HEK293T (cell line): Measurements from ENCODE around the gene FAAP20.

Experiments
- CTCF ChIA-PET: fragments of 350-600 bp; formaldehyde crosslinking; extraction: SDS; loops from one replicate; lab custom pipeline; 2021; ENCODE audit warnings: antibody characterized with exemption, inconsistent platforms; lab: Yijun Ruan, JAX
- POLR2A ChIA-PET: fragments of 350-600 bp; formaldehyde crosslinking; extraction: SDS; loops from one replicate; lab custom pipeline; 2020; ENCODE audit warnings: antibody characterized with exemption, inconsistent platforms; lab: Yijun Ruan, JAX
- DNase-seq: peaks from one replicate; pipeline ENCODE4 v3.0.0; 2012; ENCODE audit warnings: mixed read lengths; ENCODE audit errors: extremely low spot score
- ARNT ChIP-seq: fragments of 450-650 bp; IDR thresholded peaks from 2 replicates; pipeline ENCODE4 v1.6.1; 2017; ENCODE audit warnings: mild to moderate bottlenecking
- BHLHE40 ChIP-seq: fragments of 450-650 bp; IDR thresholded peaks from 2 replicates; pipeline ENCODE4 v1.6.1; 2016; ENCODE audit warnings: mild to moderate bottlenecking, moderate library complexity, borderline replicate concordance
- CTBP1 ChIP-seq: fragments of 450-650 bp; IDR thresholded peaks from 2 replicates; pipeline ENCODE4 v1.6.1; 2016; ENCODE audit warnings: borderline replicate concordance
- ELF4 ChIP-seq: fragments of 450-650 bp; IDR thresholded peaks from 2 replicates; pipeline ENCODE4 v1.6.1; 2017; ENCODE audit warnings: antibody characterized with exemption
- FOXA1 ChIP-seq: fragments of 450-650 bp; IDR thresholded peaks from 2 replicates; pipeline ENCODE4 v1.6.1; 2016; ENCODE audit warnings: mild to moderate bottlenecking
- FOXK2 ChIP-seq: fragments of 450-650 bp; IDR thresholded peaks from 2 replicates; pipeline ENCODE4 v1.6.1; 2016; ENCODE audit warnings: mild to moderate bottlenecking
- FOXM1 ChIP-seq: fragments of 450-650 bp; IDR thresholded peaks from 2 replicates; pipeline ENCODE4 v1.6.1; 2017; ENCODE audit warnings: mild to moderate bottlenecking, borderline replicate concordance
- HDGF ChIP-seq: fragments of 450-650 bp; IDR thresholded peaks from 2 replicates; pipeline ENCODE4 v1.6.1; 2017; ENCODE audit warnings: antibody characterized with exemption, borderline replicate concordance
- L3MBTL2 ChIP-seq: fragments of 450-650 bp; conservative IDR thresholded peaks from 2 replicates; pipeline ENCODE4 v1.6.1; 2016; ENCODE audit warnings: mild to moderate bottlenecking
- LEF1 ChIP-seq: fragments of 450-650 bp; IDR thresholded peaks from 2 replicates; pipeline ENCODE4 v1.6.1; 2017; ENCODE audit warnings: mild to moderate bottlenecking, borderline replicate concordance
- NFRKB ChIP-seq: fragments of 450-650 bp; IDR thresholded peaks from 2 replicates; pipeline ENCODE4 v1.6.1; 2016; ENCODE audit warnings: mild to moderate bottlenecking, moderate library complexity
- PKNOX1 ChIP-seq: fragments of 450-650 bp; IDR thresholded peaks from 2 replicates; pipeline ENCODE4 v1.6.1; 2016
- SP1 ChIP-seq: fragments of 450-650 bp; IDR thresholded peaks from 2 replicates; pipeline ENCODE4 v1.6.1; 2017
- SUZ12 ChIP-seq: fragments of 450-650 bp; IDR thresholded peaks from 2 replicates; pipeline ENCODE4 v1.6.1; 2016; ENCODE audit warnings: mild to moderate bottlenecking
- TARDBP ChIP-seq: fragments of 450-650 bp; IDR thresholded peaks from 2 replicates; pipeline ENCODE4 v1.6.1; 2016
- ZNF384 ChIP-seq: fragments of 450-650 bp; IDR thresholded peaks from 2 replicates; pipeline ENCODE4 v1.6.1; 2016

The FAAP20 gene

GRCh38 chr1:2185880-2186855, 8.4 kb downstream of the FAAP20 start:
- no peak for TF ChIP-seq FOXK2
- no peak for TF ChIP-seq BHLHE40
- no peak for TF ChIP-seq SUZ12
- no peak for TF ChIP-seq SP1
- TF ChIP-seq NFRKB = no peak
- TF ChIP-seq CTBP1 = no peak
- TF ChIP-seq HDGF = no peak
- no peak for TF ChIP-seq FOXM1
- no peak for TF ChIP-seq L3MBTL2
- TF ChIP-seq ARNT = no peak
- TF ChIP-seq FOXA1 = no peak
- TF ChIP-seq ELF4 = no peak
- TF ChIP-seq ZNF384 = no peak
- TF ChIP-seq LEF1 = no peak
- TF ChIP-seq TARDBP = no peak
- ChIA-PET POLR2A (no interaction called here), CTCF (no interaction called here)
- DNase-seq = no peak

- DNase-seq = no peak
- POLR2A ChIA-PET = interaction anchor here (1.3 kb wide), 1 partner anchor 10 kb away, joined by 3 read pairs; the partner anchor contains the start of gene FAAP20
Measured at GRCh38 chr1:2184934-2185333, 9.6 kb downstream of the FAAP20 start.

GRCh38 chr1:2184531-2184930, 10.0 kb downstream of the FAAP20 start:
- CTCF ChIA-PET = interaction anchor here (3.2 kb wide), 1 partner anchor 10 kb away, joined by 10 read pairs; no protein-coding TSS in a partner anchor
- no peak for DNase-seq
- TF ChIP-seq HDGF (no peak), CTBP1 (no peak), LEF1 (no peak), ELF4 (no peak), SP1 (no peak), ARNT (no peak)
- POLR2A ChIA-PET = interaction anchor here (1.3 kb wide), 1 partner anchor 10 kb away, joined by 3 read pairs; the partner anchor contains the start of gene FAAP20

More at GRCh38 chr1:2184934-2185333, 9.6 kb downstream of the FAAP20 start:
- TF ChIP-seq FOXM1 = no peak
- no peak for TF ChIP-seq LEF1
- TF ChIP-seq ARNT = no peak
- no peak for TF ChIP-seq L3MBTL2
- no peak for TF ChIP-seq FOXA1
- CTCF ChIA-PET = interaction anchor here (3.2 kb wide), 1 partner anchor 10 kb away, joined by 10 read pairs; no protein-coding TSS in a partner anchor

- ChIA-PET POLR2A (interaction anchor here (1.3 kb wide), 1 partner anchor 11 kb away, joined by 3 read pairs; the partner anchor contains the start of gene FAAP20), CTCF (interaction anchor here (3.2 kb wide), 1 partner anchor 9 kb away, joined by 10 read pairs; no protein-coding TSS in a partner anchor)
- DNase-seq = no peak
- TF ChIP-seq CTBP1 (no peak), SUZ12 (no peak), TARDBP (no peak), ELF4 (no peak), NFRKB (no peak), ZNF384 (no peak), ARNT (no peak), L3MBTL2 (no peak), BHLHE40 (no peak), SP1 (no peak)
Measured at GRCh38 chr1:2183937-2184334, 10.6 kb downstream of the FAAP20 start.

GRCh38 chr1:2182376-2182775, 12.2 kb downstream of the FAAP20 start:
- TF ChIP-seq CTBP1 (no peak), LEF1 (no peak), ARNT (no peak), HDGF (no peak), NFRKB (no peak), L3MBTL2 (no peak), ELF4 (no peak), ZNF384 (no peak), FOXK2 (no peak), FOXM1 (no peak), SP1 (no peak), TARDBP (no peak), FOXA1 (no peak), BHLHE40 (no peak), SUZ12 (no peak), PKNOX1 (no peak)
- no peak for DNase-seq
- ChIA-PET POLR2A (no interaction called here), CTCF (interaction anchor here (3.2 kb wide), 1 partner anchor 8 kb away, joined by 10 read pairs; no protein-coding TSS in a partner anchor)

- TF ChIP-seq BHLHE40 = no peak
- CTCF ChIA-PET = no interaction called here
- POLR2A ChIA-PET = no interaction called here
- no peak for DNase-seq
Measured at GRCh38 chr1:2181752-2182151, 12.8 kb downstream of the FAAP20 start.

GRCh38 chr1:2181271-2181670, 13.3 kb downstream of the FAAP20 start:
- POLR2A ChIA-PET = no interaction called here
- CTCF ChIA-PET = no interaction called here

More at GRCh38 chr1:2181271-2181670, 13.3 kb downstream of the FAAP20 start:
- DNase-seq = no peak
- no peak for TF ChIP-seq HDGF
- TF ChIP-seq ARNT = no peak
- TF ChIP-seq NFRKB = no peak
- no peak for TF ChIP-seq LEF1
- TF ChIP-seq SUZ12 = no peak
- TF ChIP-seq PKNOX1 = no peak
- no peak for TF ChIP-seq FOXM1
- no peak for TF ChIP-seq CTBP1
- TF ChIP-seq L3MBTL2 = no peak
- TF ChIP-seq FOXA1 = no peak
